GM12878 (cell line): Measurements from ENCODE around the gene POLR2L. TPM values are rescaled to one million over a fixed set of nuclear protein-coding genes. Genes with fewer than 3 reads are reported as not detected.

Source experiments
- ATAC-seq: fragments of 200-7000 bp; cut with Tn5 transposase; 3 replicates; pipeline ENCODE4 v1.9.1; 2020; ENCODE audit warnings: mild to moderate bottlenecking, moderate library complexity
- BruUV-seq: library from RNA; stranded (reverse); fragments of 400-500 nt; replicated peaks from 2 replicates; lab custom pipeline; 2021; lab: Mats Ljungman, UMichigan
- CTCF ChIA-PET: fragments of 300-600 bp; sonication (Branson Sonifier 250); formaldehyde crosslinking; extraction: SDS; loops from one replicate; lab custom pipeline; 2021; ENCODE audit warnings: inconsistent platforms; lab: Yijun Ruan, JAX
- POLR2A ChIA-PET: fragments of 350-600 bp; formaldehyde crosslinking; extraction: SDS; loops from one replicate; lab custom pipeline; 2021; ENCODE audit warnings: inconsistent platforms; lab: Charles Lee
- RAD21 ChIA-PET: fragments of 300-600 bp; sonication (Branson Sonifier 250); formaldehyde crosslinking; loops from one replicate; lab custom pipeline; 2023; ENCODE audit warnings: antibody characterized with exemption; ENCODE audit not compliant: unreplicated experiment; lab: Charles Lee
- SMC1A ChIA-PET: fragments of 300-600 bp; sonication (Branson Sonifier 250); formaldehyde crosslinking; loops from one replicate; lab custom pipeline; 2023; ENCODE audit not compliant: unreplicated experiment, uncharacterized antibody; lab: Charles Lee
- DNase-seq: peaks from one replicate; pipeline ENCODE4 v3.0.0-alpha.2; 2011; ENCODE audit warnings: low read depth, low spot score
- FAIRE-seq: peaks from 3 replicates; lab custom pipeline; 2011; peaks lifted over from hg19 to GRCh38; lab: Jason Lieb, UNC
- H2AFZ ChIP-seq: 2 replicates; pipeline ENCODE4 v1.6.0; 2011; ENCODE audit warnings: low read depth, low read length, control low read depth; ENCODE audit not compliant: control insufficient read depth
- H3K27ac ChIP-seq: 2 replicates; pipeline ENCODE4 v1.5.1; 2011; ENCODE audit warnings: control low read depth; ENCODE audit not compliant: control insufficient read depth, insufficient read depth
- H3K27me3 ChIP-seq, 2 experiments: replicated peaks in 1 of 2; 2 replicates each; pipeline versions ENCODE4 v1.6.0 to v1.6.1; 2011; ENCODE audit warnings: low read length in 1 of 2; ENCODE audit not compliant: control insufficient read depth in 2 of 2, insufficient read depth in 2 of 2
- H3K36me3 ChIP-seq, 2 experiments: 2 replicates each; pipeline ENCODE4 v1.5.1; 2011; ENCODE audit warnings: low read length in 1 of 2; ENCODE audit not compliant: control insufficient read depth in 2 of 2, insufficient read depth in 2 of 2
- H3K4me1 ChIP-seq: 2 replicates; pipeline ENCODE4 v1.6.1; 2011; ENCODE audit warnings: mild to moderate bottlenecking, low read length, moderate library complexity, mixed read lengths; ENCODE audit not compliant: control insufficient read depth, insufficient read depth
- H3K4me2 ChIP-seq: 2 replicates; pipeline ENCODE4 v1.6.0; 2011; ENCODE audit warnings: control low read depth; ENCODE audit not compliant: control insufficient read depth, insufficient read depth
- H3K4me3 ChIP-seq: fragments of 200-600 bp; sonication (generic); 2 replicates; pipeline ENCODE4 v1.5.1; 2016
- H3K79me2 ChIP-seq: 2 replicates; pipeline ENCODE4 v1.6.0; 2011; ENCODE audit warnings: low read length; ENCODE audit not compliant: control insufficient read depth, insufficient read depth
- H3K9ac ChIP-seq: 2 replicates; pipeline ENCODE4 v1.8.0; 2011; ENCODE audit warnings: low read length, control low read depth, mixed read lengths; ENCODE audit not compliant: control insufficient read depth, insufficient read depth
- H3K9me3 ChIP-seq: replicated peaks from 3 replicates; pipeline ENCODE4 v1.5.1; 2011; ENCODE audit warnings: mild to moderate bottlenecking, low read length; ENCODE audit not compliant: control insufficient read depth, insufficient read depth
- H4K20me1 ChIP-seq: 2 replicates; pipeline ENCODE4 v1.6.0; 2011; ENCODE audit not compliant: control insufficient read depth, insufficient read depth
- BMI1 ChIP-seq: fragments of 450-650 bp; IDR thresholded peaks from 2 replicates; pipeline ENCODE4 v1.6.1; 2016; ENCODE audit warnings: mild to moderate bottlenecking, moderate library complexity, borderline replicate concordance
- E2F8 ChIP-seq: fragments of 450-650 bp; IDR thresholded peaks from 2 replicates; pipeline ENCODE4 v1.6.1; 2018; ENCODE audit warnings: mild to moderate bottlenecking, low read depth, moderate library complexity; ENCODE audit not compliant: partially characterized antibody
- EGR1 ChIP-seq, 2 experiments: IDR thresholded peaks; 1 replicate in 1 of 2; 2 replicates in 1 of 2; pipeline ENCODE4 v1.6.1; 2011 to 2012; ENCODE audit warnings: low read depth in 2 of 2, low read length in 2 of 2, borderline replicate concordance in 1 of 2, mild to moderate bottlenecking in 1 of 2, moderate library complexity in 1 of 2
- LARP7 ChIP-seq: fragments of 450-650 bp; IDR thresholded peaks from 2 replicates; pipeline ENCODE4 v1.6.1; 2017; ENCODE audit warnings: mild to moderate bottlenecking
- POLR2A ChIP-seq: IDR thresholded peaks from 2 replicates; pipeline ENCODE4 v1.6.1; 2011; ENCODE audit warnings: low read depth, mild to moderate bottlenecking, low read length
- SMAD5 ChIP-seq: IDR thresholded peaks from 2 replicates; pipeline ENCODE4 v1.6.1; 2016; ENCODE audit warnings: antibody characterized with exemption, low read depth
- TCF3 ChIP-seq: IDR thresholded peaks from 2 replicates; pipeline ENCODE4 v1.6.1; 2012; ENCODE audit warnings: low read depth, mild to moderate bottlenecking, low read length, borderline replicate concordance; ENCODE audit not compliant: insufficient read depth
- USF1 ChIP-seq: IDR thresholded peaks from 2 replicates; pipeline ENCODE4 v1.6.1; 2011; ENCODE audit warnings: borderline replicate concordance, low read depth, mild to moderate bottlenecking, moderate library complexity, mixed read lengths, low read length; ENCODE audit not compliant: insufficient read depth; ENCODE audit errors: extremely low read length
- WGBS: methylation state at CpG from one replicate; pipeline ENCODE4 v1.1.6; 2016; ENCODE audit warnings: low lambda C conversion rate; ENCODE audit not compliant: insufficient replicate concordance, insufficient coverage; ENCODE audit errors: missing lambda C conversion rate; 5-methylcytosine and 5-hydroxymethylcytosine counted together
- in situ Hi-C: fragments of 300-500 bp; cut with MboI; formaldehyde crosslinking; loops from 9 replicates; pipeline ENCODE4 v1.14.3; 2018; ENCODE audit warnings: mixed read lengths
- intact Hi-C: fragments of 100-400 bp; cut with micrococcal nuclease; formaldehyde crosslinking; loops from one replicate; pipeline ENCODE4 v1.14.2; 2022; ENCODE audit not compliant: unreplicated experiment
- polyA plus RNA-seq, 11 experiments: library from polyadenylated mRNA; depleted of rRNA in 4 of 11; unstranded in 6 of 11; stranded (reverse) in 5 of 11; fragments of >200 nt; fragmentation: Nextera tagmentation in 4 of 11; fragmentation: Illumina TruSeq in 1 of 11; extraction: Ambion mirVana in 4 of 11; extraction: Trizol in 1 of 11; gene quantifications; 1 replicate in 1 of 11; 2 replicates in 10 of 11; pipeline versions ENCODE4 v1.2.1 to v1.2.3, GENCODE V29; 2011 to 2016; ENCODE audit warnings: inconsistent platforms in 2 of 11, missing spikeins in 2 of 11, low read depth in 1 of 11
- total RNA-seq, 4 experiments: library from RNA; depleted of rRNA in 3 of 4; stranded (reverse); fragments of >200 nt in 3 of 4; fragmentation: Illumina TruSeq in 1 of 4; extraction: Trizol in 1 of 4; gene quantifications; 2 replicates each; pipeline versions ENCODE4 v1.2.1 to v1.2.3, GENCODE V29; 2013 to 2021

Gene POLR2L
- total and polyA plus RNA-seq, 10 of the 15 experiments (the other 5 are each of a cell fraction or from before 2014, with no cell fraction given): 23.1 to 497 (median 125) TPM

- in situ Hi-C loops: no loop called here
- no peaks in the 10 kb centered on the region for H3K36me3 ChIP-seq
- H4K20me1 ChIP-seq: no peaks in the 10 kb centered on the region
- no peaks in the 10 kb centered on the region for H3K27me3 ChIP-seq
- CTCF ChIA-PET: no interaction called here
- ATAC-seq (peak; percentile 43), DNase-seq (no peak), FAIRE-seq (no peak)
- H3K4me2 ChIP-seq: no peak overlapping the region
- BruUV-seq: no TSS peak
- WGBS: 54% methylated on average over 21 of the region's 31 CpGs
- no peak overlapping the region for H3K27ac ChIP-seq
- intact Hi-C loops: no loop called here
- no peaks in the 10 kb centered on the region for H3K9me3 ChIP-seq
- POLR2A ChIA-PET: no interaction called here
- TF ChIP-seq POLR2A (0 out of 2 replicates have a peak, but pooled peaks have one; percentile 30), E2F8 (no peak), SMAD5 (no peak), TCF3 (no peak), USF1 (peak; percentile 37), EGR1 (IDR thresholded peaks at IDR 0.05; ENCODE audit: borderline replicate concordance in 1 of 2, low read depth in 2 of 2, low read length in 2 of 2) (no peak), LARP7 (no peak), BMI1 (no peak)
- no peak overlapping the region for H3K4me3 ChIP-seq
- H3K79me2 ChIP-seq: no peaks in the 10 kb centered on the region
- no peaks in the 10 kb centered on the region for H3K4me1 ChIP-seq
- RAD21 ChIA-PET: no interaction called here
- SMC1A ChIA-PET: no interaction called here
- H3K9ac ChIP-seq: no peak overlapping the region
- H2AFZ ChIP-seq: no peak overlapping the region
These were observed 17.2 kb upstream of the POLR2L start for GRCh38 chr11:859394-860131.
